Measurements from ENCODE around the gene GPC2.
"Not testable (repeated sequence)": the region's sequence is repeated elsewhere in the genome, so short reads cannot be mapped to it uniquely, and the experiment has no call there.

Gene GPC2

GRCh38 chr7:100147278-100147677 lies 29.9 kb downstream of the GPC2 start:
- no peak for DNase-seq

GRCh38 chr7:100146350-100146749 lies 30.8 kb downstream of the GPC2 start:
- not testable (repeated sequence) for DNase-seq

DNA sequence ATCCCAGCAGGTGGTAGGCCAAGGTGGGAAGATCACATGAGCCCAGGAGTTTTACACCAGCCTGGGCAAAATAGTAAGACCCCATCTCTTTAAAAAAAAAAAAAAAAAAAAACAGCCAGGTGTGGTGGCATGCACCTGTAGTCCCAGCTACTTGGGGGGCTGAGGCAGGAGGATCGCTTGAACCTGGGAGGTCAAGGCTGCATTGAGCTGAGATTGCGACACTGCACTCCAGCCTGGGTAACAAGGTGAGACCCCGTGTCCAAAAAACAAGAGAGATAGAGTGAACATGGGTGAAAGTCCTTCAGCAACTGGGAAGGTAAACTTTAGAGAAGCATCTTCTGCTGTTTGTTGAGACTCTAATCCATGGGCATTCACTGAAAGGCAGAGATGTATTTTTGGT lies 34.7 kb downstream of the GPC2 start:
- no peak for DNase-seq

GRCh38 chr7:100141555-100141949 lies 35.6 kb downstream of the GPC2 start:
- DNase-seq, result no peak

GRCh38 chr7:100137851-100138760 lies 39.1 kb downstream of the GPC2 start:
- no peak for DNase-seq

GRCh38 chr7:100132697-100133151 lies 44.5 kb downstream of the GPC2 start:
- peak; percentile 77 to 81 for DNase-seq

GRCh38 chr7:100132126-100132525 lies 45.1 kb downstream of the GPC2 start:
- no peak for DNase-seq

DNA sequence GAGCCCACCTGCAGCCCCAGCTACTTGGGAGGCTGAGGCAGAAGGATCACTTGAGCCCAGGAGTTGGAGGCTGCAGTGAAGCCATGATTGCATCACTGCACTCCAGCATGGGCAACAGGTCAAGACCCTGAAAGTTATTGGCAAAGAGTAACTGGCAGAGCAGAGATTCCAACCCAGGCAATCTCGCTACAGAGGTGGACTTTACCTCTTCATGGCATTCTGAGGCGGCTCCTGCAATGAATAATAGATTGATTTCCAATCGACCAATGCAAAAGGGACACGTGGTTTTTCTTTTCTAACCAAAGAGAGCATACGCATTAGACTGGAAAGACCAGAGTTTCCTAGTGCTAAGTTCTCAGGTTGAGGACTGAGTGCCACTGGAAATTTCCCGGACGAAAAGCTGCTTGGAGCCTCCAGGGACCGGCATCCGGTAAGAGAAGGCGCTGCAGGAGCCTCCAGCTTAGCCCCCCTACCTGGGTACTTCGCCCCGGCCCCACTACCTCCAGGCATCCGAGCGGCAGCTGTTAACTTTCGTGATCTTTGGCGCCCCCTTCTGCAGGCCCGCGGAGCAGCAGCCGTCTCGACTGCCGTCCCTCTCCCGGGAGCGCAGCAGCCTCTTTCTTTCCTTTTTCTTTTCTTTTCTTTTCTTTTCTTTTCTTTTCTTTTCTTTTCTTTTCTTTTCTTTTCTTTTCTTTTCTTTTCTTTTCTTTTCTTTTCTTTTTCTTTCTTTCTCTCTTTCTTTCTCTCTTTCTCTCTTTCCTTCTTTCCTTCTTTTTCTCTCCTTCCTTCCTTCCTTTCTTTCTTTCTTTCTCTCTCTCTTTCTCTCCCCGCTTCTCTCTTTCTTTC lies 46.4 kb downstream of the GPC2 start:
- peak; percentile 70 to 71 for DNase-seq

DNA sequence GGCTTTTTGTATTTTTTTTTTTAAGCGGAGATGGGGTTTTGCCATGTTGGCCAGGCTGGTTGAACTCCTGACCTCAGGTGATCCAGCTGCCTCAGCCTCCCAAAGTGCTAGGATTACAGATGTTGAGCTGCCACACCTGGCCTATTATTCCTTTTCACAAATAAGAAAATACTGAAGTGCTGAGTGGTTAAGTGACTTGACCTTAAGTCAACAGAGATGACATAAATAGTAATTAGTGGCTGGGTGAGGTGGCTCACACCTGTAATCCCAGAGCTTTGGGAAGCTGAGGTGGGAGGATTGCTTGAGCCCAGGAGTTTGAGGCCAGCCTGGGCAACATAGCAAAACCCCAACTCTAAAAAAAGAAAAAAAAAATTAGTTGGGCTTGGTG lies 47.0 kb downstream of the GPC2 start:
- not testable (repeated sequence) for DNase-seq

- no peak for DNase-seq
Observed at GRCh38 chr7:100128637-100128963, 48.6 kb downstream of the GPC2 start.

DNA sequence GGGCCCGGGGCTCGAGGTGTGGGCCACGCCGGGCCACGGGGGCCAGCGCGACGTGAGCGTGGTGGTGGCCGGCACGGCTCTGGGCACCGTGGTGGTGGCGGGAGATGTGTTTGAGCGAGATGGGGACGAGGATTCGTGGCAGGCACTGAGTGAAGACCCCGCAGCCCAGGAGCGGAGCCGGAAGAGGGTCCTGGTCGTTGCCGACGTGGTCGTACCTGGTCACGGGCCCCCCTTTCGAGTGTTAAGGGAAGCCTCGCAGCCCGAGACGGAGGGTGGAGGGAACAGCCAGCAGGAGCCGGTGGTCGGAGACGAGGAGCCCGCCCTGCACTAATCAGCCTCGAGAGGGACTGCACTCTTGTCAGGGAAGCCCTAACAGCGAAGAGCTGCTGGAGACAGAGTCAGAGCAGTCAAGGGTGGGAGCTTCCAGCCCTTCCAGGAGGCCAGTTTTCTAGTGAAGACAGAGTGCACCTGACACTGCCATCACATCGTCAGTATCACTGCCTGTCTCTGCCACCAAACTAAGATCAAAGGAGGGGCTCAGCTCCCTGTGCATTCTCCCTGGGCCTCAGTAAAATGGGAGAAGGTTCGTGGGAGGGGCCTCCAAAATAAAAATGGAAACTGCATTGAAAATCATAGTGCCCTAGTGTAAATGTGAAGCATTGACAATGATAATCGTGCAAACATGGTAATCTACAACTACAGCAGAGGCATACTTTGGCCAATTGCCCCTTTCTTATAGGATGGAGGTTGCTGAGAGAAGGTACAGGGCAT lies 49.1 kb downstream of the GPC2 start:
- DNase-seq, result peak in 1 of 2 experiments; percentile 41

DNA sequence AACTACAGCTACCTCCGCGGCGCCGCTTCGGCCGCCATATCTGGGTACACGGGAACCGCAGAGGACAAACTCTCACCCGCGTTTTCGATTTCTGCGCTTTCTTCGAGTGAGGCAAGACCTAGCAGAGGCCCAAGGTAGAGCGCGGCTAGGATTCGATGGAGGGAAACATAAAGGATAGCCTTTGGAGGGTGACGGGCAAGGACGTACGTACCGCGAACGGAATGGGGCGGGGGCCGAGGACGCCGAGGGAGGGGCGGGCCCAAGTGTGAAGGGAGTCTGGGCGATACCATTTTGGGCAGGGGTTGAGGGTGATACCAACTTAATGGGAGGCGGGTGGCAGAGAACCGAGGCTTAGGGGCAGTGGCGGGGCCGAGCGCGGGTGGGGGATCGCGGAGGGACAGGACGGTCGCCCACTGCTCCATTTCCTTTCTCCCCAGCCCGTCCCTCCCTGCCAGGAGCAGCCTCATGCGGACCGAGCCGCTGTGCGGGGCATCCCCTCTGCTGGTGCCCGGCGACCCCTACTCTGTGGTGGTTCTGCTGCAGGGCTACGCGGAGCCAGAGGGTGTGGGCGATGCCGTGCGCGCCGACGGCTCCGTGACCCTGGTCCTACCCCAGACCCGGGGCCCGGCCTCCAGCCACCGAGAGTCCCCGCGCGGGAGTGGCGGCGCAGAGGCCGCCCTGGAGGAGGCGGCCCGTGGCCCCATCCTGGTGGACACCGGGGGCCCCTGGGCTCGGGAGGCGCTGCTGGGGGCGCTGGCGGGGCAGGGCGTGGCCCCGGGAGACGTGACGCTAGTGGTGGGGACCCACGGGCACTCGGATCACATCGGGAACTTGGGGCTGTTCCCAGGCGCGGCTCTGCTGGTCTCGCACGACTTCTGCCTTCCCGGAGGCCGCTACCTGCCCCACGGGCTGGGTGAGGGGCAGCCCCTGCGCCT lies 50.0 kb downstream of the GPC2 start, which contains the start of gene MBLAC1:
MBLAC1 (plus strand) TSS at position 37 of the 935 bp plus-strand sequence; CDS start at position 466, 429 bp downstream.
- DNase-seq, result peak; percentile 90 to 94

DNA sequence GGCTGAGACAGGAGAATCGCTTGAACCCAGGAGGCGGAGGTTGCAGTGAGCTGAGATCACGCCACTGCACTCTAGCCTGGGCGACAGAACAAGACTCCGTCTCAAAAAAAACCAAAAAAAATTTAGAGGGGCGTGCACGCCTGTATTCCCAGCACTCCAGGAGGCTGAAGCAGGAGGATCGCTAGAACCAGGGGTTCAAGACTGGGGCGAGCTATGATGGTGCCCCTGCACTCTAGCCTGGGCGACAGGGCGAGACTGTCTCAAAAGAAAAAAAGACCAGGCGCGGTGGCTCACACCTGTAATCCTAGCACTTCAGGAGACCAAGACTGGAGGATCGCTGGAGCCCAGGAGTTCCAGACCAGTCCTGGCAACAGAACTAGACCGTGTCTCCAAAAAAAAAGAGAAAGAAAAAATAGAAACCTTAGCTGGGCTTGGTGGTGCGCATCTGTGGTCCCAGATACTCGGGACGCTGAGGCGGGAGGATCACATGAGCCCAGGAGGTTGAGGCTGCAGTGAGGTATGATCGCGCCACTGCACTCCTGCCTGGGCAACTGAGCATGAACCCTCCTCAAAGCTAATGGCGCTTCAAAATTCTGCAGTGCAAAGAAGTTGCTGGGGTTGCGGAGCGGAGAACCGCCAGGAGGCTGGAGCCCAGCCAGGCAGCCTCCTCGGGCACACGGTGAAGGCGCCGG lies 50.8 kb downstream of the GPC2 start:
- no peak for DNase-seq

GRCh38 chr7:100124301-100125230 lies 52.6 kb downstream of the GPC2 start:
- no peak for DNase-seq

GRCh38 chr7:100122568-100122967 lies 54.6 kb downstream of the GPC2 start:
- no peak for DNase-seq

DNA sequence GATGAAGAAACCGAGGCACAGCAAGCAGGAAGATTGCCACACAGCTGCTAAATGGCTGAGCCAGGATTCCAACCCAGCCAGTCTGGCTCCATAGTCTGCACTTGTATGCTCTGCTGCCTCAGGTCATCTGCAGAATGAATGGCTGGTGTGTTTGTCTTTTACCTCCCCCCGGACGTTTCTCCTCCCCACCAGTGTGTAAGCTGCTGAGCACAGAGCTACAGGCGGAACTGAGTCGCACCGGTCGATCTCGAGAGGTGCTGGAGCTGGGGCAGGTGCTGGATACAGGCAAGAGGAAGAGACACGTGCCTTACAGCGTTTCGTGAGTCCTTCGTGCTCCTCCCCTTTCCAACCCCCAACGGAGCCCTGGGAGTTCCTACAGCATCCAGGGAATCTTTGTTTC lies 55.1 kb downstream of the GPC2 start:
- DNase-seq, result no peak

DNA sequence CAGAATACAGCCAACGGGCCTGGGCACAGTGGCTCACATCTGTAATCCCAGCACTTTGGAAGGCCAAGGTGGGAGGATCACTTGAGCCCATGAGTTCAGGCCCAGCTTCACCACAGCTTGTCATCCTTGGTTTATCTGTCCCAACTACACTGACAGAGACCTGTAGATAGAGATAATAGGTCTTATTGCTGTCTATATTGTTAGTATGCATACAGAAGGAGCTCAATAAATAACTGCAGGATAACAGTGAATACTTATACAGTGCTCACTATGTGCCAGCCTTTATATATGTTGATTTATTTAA lies 56.5 kb downstream of the GPC2 start:
- DNase-seq, result no peak

GRCh38 chr7:100119970-100120732 lies 57.0 kb downstream of the GPC2 start:
- peak; percentile 67 to 74 for DNase-seq

Data from Kasumi-1 (cell line).